GM23248 (cell line): Measurements from ENCODE around the gene EFCC1. TPM values are rescaled to one million over a fixed set of nuclear protein-coding genes. Genes with fewer than 3 reads are reported as not detected.

Experiments
- DNase-seq: peaks from one replicate; pipeline ENCODE4 v3.0.0-alpha.2; 2015
- H2AFZ ChIP-seq: fragments of 200-600 bp; sonication (generic); 2 replicates; pipeline ENCODE4 v1.6.1; 2016; ENCODE audit warnings: antibody characterized with exemption
- H3F3A ChIP-seq: fragments of 200-600 bp; sonication (generic); 2 replicates; pipeline ENCODE4 v1.6.1; 2016; ENCODE audit warnings: mild to moderate bottlenecking, antibody characterized with exemption, mixed run types; ENCODE audit not compliant: insufficient read depth
- H3K27ac ChIP-seq: fragments of 200-600 bp; sonication (generic); 2 replicates; pipeline ENCODE4 v1.5.1; 2016; ENCODE audit warnings: mild to moderate bottlenecking
- H3K27me3 ChIP-seq: fragments of 200-600 bp; sonication (generic); replicated peaks from 2 replicates; pipeline ENCODE4 v1.6.1; 2016; ENCODE audit warnings: mild to moderate bottlenecking; ENCODE audit not compliant: insufficient read depth
- H3K36me3 ChIP-seq: fragments of 200-600 bp; sonication (generic); 2 replicates; pipeline ENCODE4 v1.6.1; 2016; ENCODE audit warnings: low read depth, mild to moderate bottlenecking
- H3K4me1 ChIP-seq: fragments of 200-600 bp; sonication (generic); 2 replicates; pipeline ENCODE4 v1.6.1; 2016; ENCODE audit warnings: mild to moderate bottlenecking; ENCODE audit not compliant: insufficient read depth
- H3K4me2 ChIP-seq: fragments of 200-600 bp; sonication (generic); one replicate; pipeline ENCODE4 v1.6.1; 2016; ENCODE audit warnings: mild to moderate bottlenecking; ENCODE audit not compliant: unreplicated experiment
- H3K4me3 ChIP-seq: fragments of 200-600 bp; sonication (generic); 2 replicates; pipeline ENCODE4 v1.5.1; 2016; ENCODE audit warnings: mild to moderate bottlenecking
- H3K79me2 ChIP-seq: fragments of 200-600 bp; sonication (generic); 2 replicates; pipeline ENCODE4 v1.6.1; 2016; ENCODE audit warnings: mild to moderate bottlenecking; ENCODE audit not compliant: insufficient read depth
- H3K9ac ChIP-seq: fragments of 200-600 bp; sonication (generic); 2 replicates; pipeline ENCODE4 v1.6.1; 2016; ENCODE audit warnings: mild to moderate bottlenecking
- H3K9me2 ChIP-seq: fragments of 200-600 bp; sonication (generic); 2 replicates; pipeline ENCODE4 v1.6.1; 2016; ENCODE audit warnings: mixed run types, mild to moderate bottlenecking, moderate library complexity; ENCODE audit not compliant: insufficient read depth
- H3K9me3 ChIP-seq: fragments of 200-600 bp; sonication (generic); one replicate; pipeline ENCODE4 v1.6.1; 2017; ENCODE audit warnings: low read depth
- H4K20me1 ChIP-seq: fragments of 200-600 bp; sonication (generic); 2 replicates; pipeline ENCODE4 v1.6.0; 2016; ENCODE audit not compliant: insufficient read depth
- EZH2 ChIP-seq: fragments of 200-600 bp; sonication (generic); IDR thresholded peaks from 2 replicates; pipeline ENCODE4 v1.6.1; 2018; ENCODE audit warnings: antibody characterized with exemption, mild to moderate bottlenecking; ENCODE audit not compliant: insufficient read depth, poor library complexity, severe bottlenecking
- EZH2phosphoT487 ChIP-seq: fragments of 200-600 bp; sonication (generic); IDR thresholded peaks from 2 replicates; pipeline ENCODE4 v1.6.1; 2018; ENCODE audit warnings: antibody characterized with exemption, moderate library complexity, mild to moderate bottlenecking, low read depth; ENCODE audit not compliant: insufficient read depth
- WGBS, 2 experiments: methylation state at CpG; one replicate each; pipeline ENCODE4 v1.1.6; 2015 to 2017; ENCODE audit warnings: low lambda C conversion rate in 2 of 2, low coverage in 1 of 2; ENCODE audit errors: missing lambda C conversion rate in 2 of 2; 5-methylcytosine and 5-hydroxymethylcytosine counted together
- in situ Hi-C: fragments of 300-500 bp; cut with MboI; formaldehyde crosslinking; loops from 2 replicates; pipeline ENCODE4 v1.15.0; 2020
- polyA plus RNA-seq: library from polyadenylated mRNA; unstranded; fragments of >200 nt; fragmentation: Nextera tagmentation; extraction: Ambion mirVana; gene quantifications from 2 replicates; pipeline ENCODE4 v1.2.1, GENCODE V29; 2016
- total RNA-seq: library from RNA; depleted of rRNA; stranded (reverse); fragments of >200 nt; shearing (Covaris generic); gene quantifications from 2 replicates; pipeline ENCODE4 v1.2.3, GENCODE V29; 2014

The EFCC1 gene
- total and polyA plus RNA-seq, 2 experiments from 2014 or later, result not detected

GRCh38 chr3:129025108-129025507 is 24.0 kb downstream of the EFCC1 start:
- 48 to 52% methylated on average over 15 of the region's 15 CpGs for WGBS, 2 experiments

GRCh38 chr3:129025691-129026435 is 24.8 kb downstream of the EFCC1 start:
- Histone ChIP-seq H3K27ac (no peak overlapping the region), H3K4me2 (no peak overlapping the region), H3K4me3 (no peak overlapping the region), H3K79me2 (no peaks in the 10 kb centered on the region), H3K9ac (no peak overlapping the region), H3K27me3 (peaks cover 47% of the 10 kb centered on the region), H3F3A (no peaks in the 10 kb centered on the region), H2AFZ (no peak overlapping the region), H3K9me2 (no peaks in the 10 kb centered on the region), H3K36me3 (no peaks in the 10 kb centered on the region), H4K20me1 (no peaks in the 10 kb centered on the region), H3K4me1 (no peaks in the 10 kb centered on the region), H3K9me3 (no peaks in the 10 kb centered on the region)
- in situ Hi-C loops, result no loop called here
- WGBS, 2 experiments, result 6 to 15% methylated on average over 8 of the region's 8 CpGs
- no peak for TF ChIP-seq EZH2
- TF ChIP-seq EZH2phosphoT487, result no peak
- no peak for DNase-seq

More at GRCh38 chr3:129025108-129025507, 24.0 kb downstream of the EFCC1 start:
- Histone ChIP-seq H3K9ac (no peak overlapping the region), H3K27me3 (peaks cover 51% of the 10 kb centered on the region), H3K27ac (no peak overlapping the region), H3F3A (no peaks in the 10 kb centered on the region), H4K20me1 (no peaks in the 10 kb centered on the region), H3K9me3 (no peaks in the 10 kb centered on the region), H3K9me2 (no peaks in the 10 kb centered on the region), H3K4me1 (no peaks in the 10 kb centered on the region), H3K4me2 (no peak overlapping the region), H3K36me3 (no peaks in the 10 kb centered on the region), H2AFZ (no peak overlapping the region), H3K79me2 (no peaks in the 10 kb centered on the region), H3K4me3 (no peak overlapping the region)
- in situ Hi-C loops, result no loop called here
- TF ChIP-seq EZH2phosphoT487 (no peak), EZH2 (no peak)
- DNase-seq, result no peak

- TF ChIP-seq EZH2 (no peak), EZH2phosphoT487 (no peak)
- Histone ChIP-seq H3K4me2 (peak overlapping the region; percentile 53), H3K9ac (no peak overlapping the region), H3K27me3 (peaks cover 37% of the 10 kb centered on the region), H3K27ac (no peak overlapping the region), H4K20me1 (no peaks in the 10 kb centered on the region), H3K79me2 (no peaks in the 10 kb centered on the region), H2AFZ (peak overlapping the region; percentile 88), H3K9me2 (no peaks in the 10 kb centered on the region), H3F3A (no peaks in the 10 kb centered on the region), H3K9me3 (no peaks in the 10 kb centered on the region), H3K4me3 (peak overlapping the region; percentile 50), H3K4me1 (no peaks in the 10 kb centered on the region), H3K36me3 (no peaks in the 10 kb centered on the region)
- in situ Hi-C loops, result no loop called here
- DNase-seq, result peak; percentile 79
- WGBS, 2 experiments, result 11% methylated on average over 45 to 54 of the region's 54 CpGs
Measured at GRCh38 chr3:129026728-129027543, 25.8 kb downstream of the EFCC1 start.

GRCh38 chr3:129027544-129027880 is 26.4 kb downstream of the EFCC1 start:
- no peak for TF ChIP-seq EZH2phosphoT487
- TF ChIP-seq EZH2, result no peak
- Histone ChIP-seq H3K4me2 (no peak overlapping the region), H3K9me2 (no peaks in the 10 kb centered on the region), H3K9me3 (no peaks in the 10 kb centered on the region), H2AFZ (peak overlapping the region; percentile 88), H3K36me3 (no peaks in the 10 kb centered on the region), H3K9ac (no peak overlapping the region), H3K27me3 (peaks cover 36% of the 10 kb centered on the region), H3K4me3 (peak overlapping the region; percentile 50), H3F3A (no peaks in the 10 kb centered on the region), H4K20me1 (no peaks in the 10 kb centered on the region), H3K4me1 (no peaks in the 10 kb centered on the region), H3K27ac (no peak overlapping the region), H3K79me2 (no peaks in the 10 kb centered on the region)
- 74 to 77% methylated on average over 14 to 15 of the region's 15 CpGs for WGBS, 2 experiments
- in situ Hi-C loops, result no loop called here
- no peak for DNase-seq
